Mesenchymal stem cell (in vitro differentiated cells and primary cell): ENCODE results near the gene LDHD.
"Not testable (repeated sequence)": the region's sequence is repeated elsewhere in the genome, so short reads cannot be mapped to it uniquely, and the experiment has no call there.

Source experiments
- DNase-seq: peaks from one replicate; pipeline ENCODE4 v3.0.0-alpha.2; 2013
- H2AFZ ChIP-seq: one replicate; pipeline ENCODE4 v1.6.1; 2013; ENCODE audit warnings: low read depth, mild to moderate bottlenecking, control low read depth, inconsistent platforms, low read length, moderate library complexity
- H2AK5ac ChIP-seq: 2 replicates; pipeline ENCODE4 v1.6.1; 2013; ENCODE audit warnings: low read length, moderate library complexity, mild to moderate bottlenecking, inconsistent platforms; ENCODE audit not compliant: severe bottlenecking
- H2BK120ac ChIP-seq: one replicate; pipeline ENCODE4 v1.6.1; 2013; ENCODE audit warnings: low read depth, mild to moderate bottlenecking, inconsistent platforms, low read length, moderate library complexity
- H2BK12ac ChIP-seq, 2 experiments: one replicate each; pipeline ENCODE4 v1.6.1; 2013; ENCODE audit warnings: inconsistent platforms in 2 of 2, low read length in 2 of 2, mild to moderate bottlenecking in 2 of 2, moderate library complexity in 2 of 2, control low read depth in 1 of 2
- H2BK15ac ChIP-seq: one replicate; pipeline ENCODE4 v1.6.1; 2013; ENCODE audit warnings: mild to moderate bottlenecking, low read depth, inconsistent platforms; ENCODE audit not compliant: poor library complexity, severe bottlenecking
- H2BK5ac ChIP-seq: 2 replicates; pipeline ENCODE4 v1.6.1; 2013; ENCODE audit warnings: low read depth, mild to moderate bottlenecking, low read length, control low read depth, inconsistent platforms; ENCODE audit not compliant: poor library complexity, severe bottlenecking
- H3K14ac ChIP-seq, 2 experiments: one replicate each; pipeline ENCODE4 v1.6.1; 2013; ENCODE audit warnings: inconsistent platforms in 2 of 2, low read length in 2 of 2, control low read depth in 1 of 2, mild to moderate bottlenecking in 1 of 2, moderate library complexity in 1 of 2
- H3K18ac ChIP-seq, 2 experiments: one replicate each; pipeline ENCODE4 v1.6.1; 2013; ENCODE audit warnings: inconsistent platforms in 2 of 2, low read length in 2 of 2, control low read depth in 1 of 2, low read depth in 1 of 2, mild to moderate bottlenecking in 1 of 2
- H3K23ac ChIP-seq, 2 experiments: one replicate each; pipeline ENCODE4 v1.6.1; 2013; ENCODE audit warnings: inconsistent platforms in 2 of 2, low read length in 2 of 2, mild to moderate bottlenecking in 2 of 2, moderate library complexity in 2 of 2, control low read depth in 1 of 2
- H3K27ac ChIP-seq: 2 replicates; pipeline ENCODE4 v1.5.1; 2013; ENCODE audit warnings: mild to moderate bottlenecking, moderate library complexity, low read length, control low read depth, inconsistent platforms; ENCODE audit not compliant: poor library complexity, severe bottlenecking
- H3K27me3 ChIP-seq, 2 experiments: 2 replicates each; pipeline versions ENCODE4 v1.6.1 to v1.7.0; 2013; ENCODE audit warnings: low read length in 2 of 2, mild to moderate bottlenecking in 2 of 2, moderate library complexity in 2 of 2, control low read depth in 1 of 2, inconsistent platforms in 1 of 2; ENCODE audit not compliant: control insufficient read depth in 1 of 2, insufficient read depth in 1 of 2
- H3K36me3 ChIP-seq, 2 experiments: 2 replicates each; pipeline versions ENCODE4 v1.6.1 to v1.7.0; 2013; ENCODE audit warnings: low read length in 2 of 2, control low read depth in 1 of 2, inconsistent platforms in 1 of 2, low read depth in 1 of 2, mild to moderate bottlenecking in 1 of 2; ENCODE audit not compliant: insufficient read depth in 2 of 2, control insufficient read depth in 1 of 2
- H3K4ac ChIP-seq, 2 experiments: one replicate each; pipeline ENCODE4 v1.6.1; 2013; ENCODE audit warnings: inconsistent platforms in 2 of 2, low read length in 2 of 2, mild to moderate bottlenecking in 2 of 2, moderate library complexity in 2 of 2, control low read depth in 1 of 2, low read depth in 1 of 2
- H3K4me1 ChIP-seq: 2 replicates; pipeline ENCODE4 v1.6.1; 2013; ENCODE audit warnings: low read depth, low read length, control low read depth; ENCODE audit not compliant: control insufficient read depth, insufficient read depth
- H3K4me2 ChIP-seq: 2 replicates; pipeline ENCODE4 v1.6.1; 2013; ENCODE audit warnings: low read length, mild to moderate bottlenecking, inconsistent platforms; ENCODE audit not compliant: poor library complexity, severe bottlenecking
- H3K4me3 ChIP-seq, 2 experiments: 2 replicates each; pipeline versions ENCODE4 v1.5.1 to v1.7.0; 2013; ENCODE audit warnings: low read length in 2 of 2, mild to moderate bottlenecking in 2 of 2, control low read depth in 1 of 2, low read depth in 1 of 2; ENCODE audit not compliant: insufficient read depth in 1 of 2
- H3K79me1 ChIP-seq: replicated peaks from 2 replicates; pipeline ENCODE4 v1.6.1; 2013; ENCODE audit warnings: mild to moderate bottlenecking, control low read depth, low read length, inconsistent platforms; ENCODE audit not compliant: poor library complexity, severe bottlenecking
- H3K9ac ChIP-seq: 2 replicates; pipeline ENCODE4 v1.7.0; 2013; ENCODE audit warnings: mild to moderate bottlenecking, low read length, moderate library complexity
- H3K9me3 ChIP-seq: 2 replicates; pipeline ENCODE4 v1.7.0; 2013; ENCODE audit warnings: mild to moderate bottlenecking, low read length; ENCODE audit not compliant: control insufficient read depth
- H4K8ac ChIP-seq: one replicate; pipeline ENCODE4 v1.6.1; 2013; ENCODE audit warnings: inconsistent platforms, mild to moderate bottlenecking, low read length, moderate library complexity
- H4K91ac ChIP-seq: one replicate; pipeline ENCODE4 v1.6.1; 2013; ENCODE audit warnings: mild to moderate bottlenecking, low read length, inconsistent platforms
- WGBS: methylation state at CpG from one replicate; pipeline ENCODE4 v1.1.7; 2013; ENCODE audit warnings: mixed read lengths; 5-methylcytosine and 5-hydroxymethylcytosine counted together

LDHD gene

GRCh38 chr16:75092777-75093176 is 23.8 kb downstream of the LDHD start:
- Histone ChIP-seq H2AK5ac (no peak overlapping the region), H3K9me3 (no peaks in the 10 kb centered on the region), H3K23ac (no peak overlapping the region), H2BK5ac (no peak overlapping the region), H3K36me3 (peaks cover 22 to 28% of the 10 kb centered on the region in 2 experiments), H2BK120ac (no peak overlapping the region), H3K27ac (no peak overlapping the region), H3K14ac (no peak overlapping the region), H2BK15ac (no peak overlapping the region), H3K4me2 (no peak overlapping the region), H3K9ac (no peak overlapping the region), H3K79me1 (peaks cover 64% of the 10 kb centered on the region), H3K4me1 (peaks cover 1% of the 10 kb centered on the region), H3K4ac (no peak overlapping the region), H2BK12ac (no peak overlapping the region), H3K18ac (no peak overlapping the region), H2AFZ (no peak overlapping the region), H4K91ac (no peak overlapping the region), H3K27me3 (no peaks in the 10 kb centered on the region), H4K8ac (no peak overlapping the region), H3K4me3 (no peak overlapping the region)
- 93% methylated on average over 7 of the region's 7 CpGs for WGBS
- DNase-seq = no peak

GRCh38 chr16:75091619-75092018 is 25.0 kb downstream of the LDHD start:
- not testable (repeated sequence) for H3K23ac ChIP-seq, H2BK12ac ChIP-seq, H2BK120ac ChIP-seq, H3K9me3 ChIP-seq, H2BK15ac ChIP-seq, H3K27ac ChIP-seq, H2BK5ac ChIP-seq, H3K4ac ChIP-seq, H2AFZ ChIP-seq, H3K18ac ChIP-seq, H3K27me3 ChIP-seq, H3K4me1 ChIP-seq, DNase-seq, H3K4me2 ChIP-seq, H3K9ac ChIP-seq, H2AK5ac ChIP-seq, H3K14ac ChIP-seq, H4K91ac ChIP-seq, H3K4me3 ChIP-seq, H4K8ac ChIP-seq
- H3K79me1 ChIP-seq = peaks cover 64% of the 10 kb centered on the region
- H3K36me3 ChIP-seq = peaks cover 22 to 27% of the 10 kb centered on the region in 2 experiments
- WGBS = 27% methylated on average over 1 of the region's 3 CpGs

GRCh38 chr16:75090899-75091298 is 25.7 kb downstream of the LDHD start:
- not testable (repeated sequence) for H4K8ac ChIP-seq, DNase-seq, H2BK12ac ChIP-seq, H2AK5ac ChIP-seq, H3K23ac ChIP-seq, H3K9me3 ChIP-seq, H3K14ac ChIP-seq, H2BK15ac ChIP-seq, H3K4me2 ChIP-seq, H3K4me1 ChIP-seq, H4K91ac ChIP-seq, H3K4me3 ChIP-seq, H3K27ac ChIP-seq, H3K27me3 ChIP-seq, H3K9ac ChIP-seq, H2BK120ac ChIP-seq, H3K18ac ChIP-seq, H3K4ac ChIP-seq, H2AFZ ChIP-seq, H2BK5ac ChIP-seq
- Histone ChIP-seq H3K79me1 (peaks cover 60% of the 10 kb centered on the region), H3K36me3 (peaks cover 19 to 23% of the 10 kb centered on the region in 2 experiments)
- 68% methylated on average over 4 of the region's 6 CpGs for WGBS

DNA sequence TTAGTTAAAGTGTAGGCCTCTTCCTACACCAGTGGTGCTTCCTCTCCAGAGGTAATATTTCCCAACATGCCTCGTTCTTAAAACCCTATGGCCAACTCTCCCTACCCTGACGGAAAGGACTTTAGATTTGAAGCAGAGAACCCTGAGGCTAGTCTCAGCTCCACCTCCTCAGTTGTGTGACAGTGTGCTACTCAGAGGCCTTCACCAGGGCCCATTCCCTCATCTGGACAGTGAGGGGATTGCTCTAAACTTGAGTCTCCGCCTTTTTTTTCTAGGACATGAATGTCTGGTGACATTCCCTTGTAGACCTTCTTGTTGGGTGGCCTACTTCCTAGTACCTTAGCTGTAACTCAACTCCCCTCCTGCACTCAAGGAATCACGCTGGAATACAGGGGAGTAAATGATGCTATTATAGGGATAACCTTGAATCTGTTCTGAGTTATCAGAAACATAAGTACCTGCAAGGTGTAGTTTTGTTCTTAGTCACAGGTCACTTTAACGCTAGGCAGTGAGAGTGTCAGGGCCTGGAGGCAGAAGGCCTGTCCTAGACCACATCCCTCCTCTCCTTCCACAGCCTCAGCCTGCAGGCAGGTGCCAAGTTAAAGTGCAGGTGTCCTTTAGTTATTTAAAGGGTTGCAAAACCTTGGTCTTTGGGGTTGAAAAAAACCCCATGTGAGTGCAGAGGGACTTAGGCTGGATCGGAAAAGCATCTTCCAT is 26.9 kb downstream of the LDHD start:
- 84% methylated on average over 6 of the region's 6 CpGs for WGBS
- peak overlapping the region in 1 of 2 experiments; percentile 41 for H3K4ac ChIP-seq
- H3K79me1 ChIP-seq = peaks cover 50% of the 10 kb centered on the region

More for the DNA sequence above, 26.9 kb downstream of the LDHD start:
- Histone ChIP-seq H2AK5ac (no peak overlapping the region), H3K9ac (no peak overlapping the region), H3K4me1 (peaks cover 8% of the 10 kb centered on the region), H2BK15ac (no peak overlapping the region), H3K14ac (no peak overlapping the region), H4K91ac (no peak overlapping the region), H3K4me2 (no peak overlapping the region), H2BK120ac (no peak overlapping the region), H3K23ac (no peak overlapping the region), H2BK12ac (no peak overlapping the region), H2AFZ (no peak overlapping the region), H3K27me3 (no peaks in the 10 kb centered on the region), H3K36me3 (peaks cover 6 to 10% of the 10 kb centered on the region in 2 experiments), H3K9me3 (no peaks in the 10 kb centered on the region), H4K8ac (no peak overlapping the region), H3K18ac (no peak overlapping the region), H3K4me3 (no peak overlapping the region), H3K27ac (no peak overlapping the region), H2BK5ac (no peak overlapping the region)
- no peak for DNase-seq
